Adrenal gland (tissue), 5 donors: Measurements from ENCODE around the gene ALPP.
"Not testable (repeated sequence)": the region's sequence is repeated elsewhere in the genome, so short reads cannot be mapped to it uniquely, and the experiment has no call there.

Experiments used
- POLR2A ChIP-seq, 2 donors: fragments of 450-650 bp; IDR thresholded peaks; one replicate each; pipeline ENCODE4 v1.6.1; 2017; ENCODE audit warnings: antibody characterized with exemption in 2 of 2, mild to moderate bottlenecking in 2 of 2, moderate library complexity in 1 of 2
- TF ChIP-seq, protein P1 (sequence below), 6 experiments: fragments of 450-650 bp in 4 of 6; fragments of 200-600 bp in 2 of 6; sonication (generic) in 1 of 6; IDR thresholded peaks; 1 replicate in 5 of 6; 2 replicates in 1 of 6; pipeline versions ENCODE4 v1.5.1 to v1.8.0; 2016 to 2021; ENCODE audit warnings: antibody characterized with exemption in 6 of 6, mild to moderate bottlenecking in 2 of 6, moderate library complexity in 1 of 6
- donor health status: DM: no; HTN: no; CAD: no.

GRCh38 chr2:232407428-232408150 lies 29.0 kb downstream of the ALPP start:
- not testable (repeated sequence) for TF ChIP-seq POLR2A (IDR thresholded peaks at IDR 0.05)
- TF ChIP-seq, protein P1, sequence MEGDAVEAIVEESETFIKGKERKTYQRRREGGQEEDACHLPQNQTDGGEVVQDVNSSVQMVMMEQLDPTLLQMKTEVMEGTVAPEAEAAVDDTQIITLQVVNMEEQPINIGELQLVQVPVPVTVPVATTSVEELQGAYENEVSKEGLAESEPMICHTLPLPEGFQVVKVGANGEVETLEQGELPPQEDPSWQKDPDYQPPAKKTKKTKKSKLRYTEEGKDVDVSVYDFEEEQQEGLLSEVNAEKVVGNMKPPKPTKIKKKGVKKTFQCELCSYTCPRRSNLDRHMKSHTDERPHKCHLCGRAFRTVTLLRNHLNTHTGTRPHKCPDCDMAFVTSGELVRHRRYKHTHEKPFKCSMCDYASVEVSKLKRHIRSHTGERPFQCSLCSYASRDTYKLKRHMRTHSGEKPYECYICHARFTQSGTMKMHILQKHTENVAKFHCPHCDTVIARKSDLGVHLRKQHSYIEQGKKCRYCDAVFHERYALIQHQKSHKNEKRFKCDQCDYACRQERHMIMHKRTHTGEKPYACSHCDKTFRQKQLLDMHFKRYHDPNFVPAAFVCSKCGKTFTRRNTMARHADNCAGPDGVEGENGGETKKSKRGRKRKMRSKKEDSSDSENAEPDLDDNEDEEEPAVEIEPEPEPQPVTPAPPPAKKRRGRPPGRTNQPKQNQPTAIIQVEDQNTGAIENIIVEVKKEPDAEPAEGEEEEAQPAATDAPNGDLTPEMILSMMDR (IDR thresholded peaks at IDR 0.05), result not testable (repeated sequence)
